Activated naive CD8-positive, alpha-beta T cell treated with anti-CD3 and anti-CD28 coated beads, Interleukin-2, amount 50 U/mL, for 24 hours (primary cell): ENCODE measurements around the gene MIEF1.

ENCODE experiments used
- ATAC-seq: fragments of 150-1000 bp; cut with Tn5 transposase; one replicate; pipeline ENCODE4 v1.10.0; 2021
- DNase-seq: peaks from one replicate; pipeline ENCODE4 v3.0.0; 2021
- H3K27ac Mint-ChIP-seq: one replicate; pipeline ENCODE4 v1.8.0; 2021; ENCODE audit warnings: mild to moderate bottlenecking, mixed read lengths
- H3K27me3 Mint-ChIP-seq: one replicate; pipeline ENCODE4 v1.8.0; 2021; ENCODE audit warnings: mixed read lengths
- H3K36me3 Mint-ChIP-seq: one replicate; pipeline ENCODE4 v1.8.0; 2021; ENCODE audit warnings: low read depth, mixed read lengths
- H3K4me1 Mint-ChIP-seq: one replicate; pipeline ENCODE4 v1.8.0; 2021; ENCODE audit warnings: mixed read lengths
- H3K4me3 Mint-ChIP-seq: one replicate; pipeline ENCODE4 v1.8.0; 2021; ENCODE audit warnings: mild to moderate bottlenecking, moderate library complexity, mixed read lengths
- H3K9me3 Mint-ChIP-seq: one replicate; pipeline ENCODE4 v1.8.0; 2021; ENCODE audit warnings: mixed read lengths

The MIEF1 gene

GRCh38 chr22:39502109-39502788, at the start of gene MIEF1:
Gene MIEF1, plus strand, starts transcription at chr22:39502290. Its CDS starts 9,005 bp downstream, at chr22:39511295.
- DNase-seq (peak; percentile 96), ATAC-seq (peak; percentile 98)
- Mint-ChIP-seq H3K27me3 (no peaks in the 10 kb centered on the region), H3K36me3 (peaks cover 39% of the 10 kb centered on the region), H3K27ac (peak within 1 kb of the TSS; percentile 93), H3K9me3 (no peaks in the 10 kb centered on the region), H3K4me3 (peak within 1 kb of the TSS; percentile 90), H3K4me1 (peaks cover 42% of the 10 kb centered on the region)

- Mint-ChIP-seq H3K27ac (no peak overlapping the region), H3K9me3 (no peaks in the 10 kb centered on the region), H3K4me3 (no peak overlapping the region), H3K36me3 (no peaks in the 10 kb centered on the region), H3K4me1 (peaks cover 38% of the 10 kb centered on the region), H3K27me3 (peaks cover 8% of the 10 kb centered on the region)
- no peak for DNase-seq
- ATAC-seq, result no peak
These were observed 49.4 kb upstream of the MIEF1 start for GRCh38 chr22:39452740-39453040.

GRCh38 chr22:39453765-39454378, 48.2 kb upstream of the MIEF1 start:
- DNase-seq, result no peak
- H3K27me3 Mint-ChIP-seq, result peaks cover 16% of the 10 kb centered on the region
- H3K36me3 Mint-ChIP-seq, result no peaks in the 10 kb centered on the region
- H3K4me1 Mint-ChIP-seq, result peaks cover 35% of the 10 kb centered on the region
- H3K9me3 Mint-ChIP-seq, result no peaks in the 10 kb centered on the region
- ATAC-seq, result no peak
- no peak overlapping the region for H3K4me3 Mint-ChIP-seq
- no peak overlapping the region for H3K27ac Mint-ChIP-seq

GRCh38 chr22:39454385-39454871, 47.7 kb upstream of the MIEF1 start:
- Mint-ChIP-seq H3K27me3 (peaks cover 20% of the 10 kb centered on the region), H3K9me3 (no peaks in the 10 kb centered on the region), H3K27ac (no peak overlapping the region), H3K4me1 (peaks cover 30% of the 10 kb centered on the region), H3K4me3 (no peak overlapping the region), H3K36me3 (no peaks in the 10 kb centered on the region)
- ATAC-seq (no peak), DNase-seq (no peak)

GRCh38 chr22:39456522-39457197, 45.4 kb upstream of the MIEF1 start, which contains the start of gene MGAT3:
Gene MGAT3, plus strand, starts transcription at chr22:39457012. Its CDS starts 30,336 bp downstream, at chr22:39487348.
- Mint-ChIP-seq H3K36me3 (no peaks in the 10 kb centered on the region), H3K4me3 (peak within 1 kb of the TSS; percentile 61), H3K4me1 (peaks cover 23% of the 10 kb centered on the region), H3K27ac (no peak within 1 kb of the TSS), H3K27me3 (peaks cover 23% of the 10 kb centered on the region), H3K9me3 (no peaks in the 10 kb centered on the region)
- DNase-seq, result no peak
- no peak for ATAC-seq

GRCh38 chr22:39457198-39457555, 44.9 kb upstream of the MIEF1 start:
- H3K27me3 Mint-ChIP-seq, result peaks cover 23% of the 10 kb centered on the region
- H3K36me3 Mint-ChIP-seq, result no peaks in the 10 kb centered on the region
- no peak for DNase-seq
- no peak for ATAC-seq
- H3K4me1 Mint-ChIP-seq, result peaks cover 19% of the 10 kb centered on the region
- no peaks in the 10 kb centered on the region for H3K9me3 Mint-ChIP-seq
- no peak overlapping the region for H3K4me3 Mint-ChIP-seq
- H3K27ac Mint-ChIP-seq, result no peak overlapping the region

GRCh38 chr22:39457556-39458443, 44.3 kb upstream of the MIEF1 start:
- Mint-ChIP-seq H3K36me3 (no peaks in the 10 kb centered on the region), H3K4me1 (peaks cover 19% of the 10 kb centered on the region), H3K27me3 (peaks cover 23% of the 10 kb centered on the region), H3K4me3 (peak overlapping the region; percentile 63), H3K27ac (no peak overlapping the region), H3K9me3 (no peaks in the 10 kb centered on the region)
- ATAC-seq (no peak), DNase-seq (no peak)

- ATAC-seq (no peak), DNase-seq (no peak)
- H3K27ac Mint-ChIP-seq, result no peak overlapping the region
- peak overlapping the region; percentile 63 for H3K4me3 Mint-ChIP-seq
- H3K9me3 Mint-ChIP-seq, result no peaks in the 10 kb centered on the region
- no peaks in the 10 kb centered on the region for H3K36me3 Mint-ChIP-seq
- peaks cover 23% of the 10 kb centered on the region for H3K27me3 Mint-ChIP-seq
- peaks cover 19% of the 10 kb centered on the region for H3K4me1 Mint-ChIP-seq
These were observed 43.5 kb upstream of the MIEF1 start for GRCh38 chr22:39458444-39459083.

- Mint-ChIP-seq H3K36me3 (no peaks in the 10 kb centered on the region), H3K27ac (no peak overlapping the region), H3K4me3 (no peak overlapping the region), H3K4me1 (peaks cover 19% of the 10 kb centered on the region), H3K9me3 (no peaks in the 10 kb centered on the region), H3K27me3 (peaks cover 23% of the 10 kb centered on the region)
- ATAC-seq (no peak), DNase-seq (no peak)
These were observed 42.4 kb upstream of the MIEF1 start for GRCh38 chr22:39459681-39460080.

DNA sequence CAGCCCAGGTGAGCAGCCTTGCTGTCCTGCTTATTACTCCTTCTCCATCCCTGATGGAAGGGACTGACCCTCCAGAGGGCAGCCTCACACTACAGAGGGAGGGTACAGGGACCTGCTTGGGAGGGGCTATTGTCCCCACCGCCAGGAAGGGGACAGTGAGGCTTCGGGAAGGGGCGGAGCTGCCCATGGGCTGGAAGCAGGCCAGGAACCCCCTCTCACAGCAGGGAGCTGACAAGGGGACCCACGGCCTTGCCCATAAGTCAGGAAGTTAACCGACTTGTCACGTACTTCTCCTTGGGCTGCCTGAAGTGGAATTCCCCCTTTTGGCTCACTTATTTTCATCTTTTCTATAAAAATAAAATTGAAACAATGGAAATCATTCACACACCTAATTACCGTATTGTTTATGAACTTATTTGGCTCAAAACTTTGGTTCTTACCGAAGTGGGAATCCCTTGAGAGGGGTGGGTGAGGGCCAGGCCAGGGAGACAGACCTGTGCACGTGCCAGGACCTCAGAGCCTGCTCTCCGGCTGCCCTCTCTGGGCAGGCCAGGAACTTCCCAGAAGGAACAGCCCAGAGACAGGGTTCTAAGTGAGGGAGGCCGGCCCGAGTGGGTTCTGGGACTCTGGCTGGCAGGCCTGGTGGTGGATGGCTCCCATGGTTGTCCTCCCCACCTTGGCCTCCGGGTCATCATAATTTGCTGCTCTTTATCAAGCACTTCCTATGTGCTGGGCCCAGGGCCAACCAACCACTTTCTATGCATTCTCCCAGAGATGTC, 39.5 kb upstream of the MIEF1 start:
- Mint-ChIP-seq H3K4me3 (no peak overlapping the region), H3K27ac (no peak overlapping the region), H3K27me3 (peaks cover 15% of the 10 kb centered on the region), H3K4me1 (peaks cover 9% of the 10 kb centered on the region), H3K9me3 (no peaks in the 10 kb centered on the region), H3K36me3 (no peaks in the 10 kb centered on the region)
- peak; percentile 8 for ATAC-seq
- no peak for DNase-seq

GRCh38 chr22:39463277-39463676, 38.8 kb upstream of the MIEF1 start:
- Mint-ChIP-seq H3K27me3 (peaks cover 12% of the 10 kb centered on the region), H3K4me3 (no peak overlapping the region), H3K9me3 (no peaks in the 10 kb centered on the region), H3K27ac (no peak overlapping the region), H3K4me1 (peaks cover 8% of the 10 kb centered on the region), H3K36me3 (no peaks in the 10 kb centered on the region)
- no peak for DNase-seq
- ATAC-seq, result no peak

GRCh38 chr22:39463931-39464390, 38.1 kb upstream of the MIEF1 start:
- DNase-seq, result no peak
- Mint-ChIP-seq H3K27me3 (peaks cover 6% of the 10 kb centered on the region), H3K4me1 (peaks cover 3% of the 10 kb centered on the region), H3K4me3 (no peak overlapping the region), H3K27ac (no peak overlapping the region), H3K36me3 (no peaks in the 10 kb centered on the region), H3K9me3 (no peaks in the 10 kb centered on the region)
- no peak for ATAC-seq

GRCh38 chr22:39466228-39467006, 35.7 kb upstream of the MIEF1 start:
- ATAC-seq, result no peak
- H3K4me3 Mint-ChIP-seq, result no peak overlapping the region
- no peaks in the 10 kb centered on the region for H3K27me3 Mint-ChIP-seq
- no peak for DNase-seq
- no peak overlapping the region for H3K27ac Mint-ChIP-seq
- no peaks in the 10 kb centered on the region for H3K36me3 Mint-ChIP-seq
- H3K4me1 Mint-ChIP-seq, result peaks cover 5% of the 10 kb centered on the region
- no peaks in the 10 kb centered on the region for H3K9me3 Mint-ChIP-seq
